ENCODE measurements around the gene PRSS56.

DNA sequence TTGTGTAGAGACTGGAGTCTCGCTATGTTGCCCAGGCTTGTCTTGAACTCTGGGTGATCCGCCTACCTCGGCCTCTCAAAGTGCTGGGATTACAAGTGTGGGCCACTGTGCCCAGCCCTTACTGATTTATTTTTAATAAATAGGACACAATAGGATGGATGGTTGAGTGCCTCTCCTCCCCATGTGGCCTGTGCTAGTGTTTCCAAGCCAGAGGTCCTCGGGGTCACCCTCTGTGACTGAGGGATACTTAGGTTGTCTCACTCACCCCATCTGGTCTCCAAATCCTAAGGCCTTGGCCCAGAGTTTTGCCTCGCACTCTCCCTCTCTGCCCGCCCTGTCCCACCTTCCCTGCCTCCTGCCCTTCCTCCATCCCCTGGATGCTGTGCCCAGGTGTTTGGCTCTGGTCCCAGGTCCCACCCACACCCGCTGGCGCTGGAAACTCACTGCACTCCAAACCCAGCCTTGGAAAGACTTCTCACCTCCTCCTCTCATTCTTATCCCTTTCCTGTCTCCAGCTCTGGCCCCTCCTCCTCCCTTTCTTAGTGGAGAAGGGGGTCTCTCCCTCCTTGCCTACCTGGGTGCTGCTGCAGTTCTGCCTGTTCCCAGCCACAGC lies 27.8 kb upstream of the PRSS56 start:
- TF ChIP-seq CTCF (IDR thresholded peaks at IDR 0.05) (no peak), EZH2phosphoT487 (IDR thresholded peaks at IDR 0.05) (no peak), EZH2 (IDR thresholded peaks at IDR 0.05) (no peak)
